ENCODE measurements around the gene MALRD1.

Gene MALRD1

GRCh38 chr10:19628767-19629560 is 580.4 kb downstream of the MALRD1 start:
- H3K4me3 ChIP-seq (ENCODE audit: control insufficient read depth, low read depth, low read length): no peak overlapping the region
- peak; percentile 28 for DNase-seq (ENCODE audit: low read depth)
- no peak for TF ChIP-seq CTCF (conservative IDR thresholded peaks at IDR 0.05; ENCODE audit: control insufficient read depth, insufficient read depth, low read depth, low read length)

GRCh38 chr10:19629567-19629966 is 581.0 kb downstream of the MALRD1 start:
- TF ChIP-seq CTCF (conservative IDR thresholded peaks at IDR 0.05; ENCODE audit: control insufficient read depth, insufficient read depth, low read depth, low read length): peak; percentile 31
- DNase-seq (ENCODE audit: low read depth): peak; percentile 74

GRCh38 chr10:19634163-19634562 is 585.6 kb downstream of the MALRD1 start:
- TF ChIP-seq CTCF (conservative IDR thresholded peaks at IDR 0.05; ENCODE audit: control insufficient read depth, insufficient read depth, low read depth, low read length): no peak

More at GRCh38 chr10:19629567-19629966, 581.0 kb downstream of the MALRD1 start:
- H3K4me3 ChIP-seq (ENCODE audit: control insufficient read depth, low read depth, low read length): no peak overlapping the region

GRCh38 chr10:19638182-19638895 is 589.7 kb downstream of the MALRD1 start:
- no peak for TF ChIP-seq CTCF (conservative IDR thresholded peaks at IDR 0.05; ENCODE audit: control insufficient read depth, insufficient read depth, low read depth, low read length)
- H3K4me3 ChIP-seq (ENCODE audit: control insufficient read depth, low read depth, low read length): peak overlapping the region; percentile 29
- peak; percentile 92 for DNase-seq (ENCODE audit: low read depth)

More at GRCh38 chr10:19634163-19634562, 585.6 kb downstream of the MALRD1 start:
- no peak for DNase-seq (ENCODE audit: low read depth)
- no peak overlapping the region for H3K4me3 ChIP-seq (ENCODE audit: control insufficient read depth, low read depth, low read length)

- H3K4me3 ChIP-seq (ENCODE audit: control insufficient read depth, low read depth, low read length): peak overlapping the region; percentile 29
These were observed 590.3 kb downstream of the MALRD1 start for GRCh38 chr10:19638896-19639233.

More at GRCh38 chr10:19638896-19639233, 590.3 kb downstream of the MALRD1 start:
- no peak for TF ChIP-seq CTCF (conservative IDR thresholded peaks at IDR 0.05; ENCODE audit: control insufficient read depth, insufficient read depth, low read depth, low read length)
- DNase-seq (ENCODE audit: low read depth): no peak
